HG03095 (cell line): ENCODE measurements around the gene SFSWAP.
"Not testable (repeated sequence)": the region's sequence is repeated elsewhere in the genome, so short reads cannot be mapped to it uniquely, and the experiment has no call there.

Experiments used
- ATAC-seq: cut with Tn5 transposase; IDR thresholded peaks from one replicate; pipeline ENCODE4 v1.9.1; 2021; ENCODE audit warnings: moderate library complexity; ENCODE audit not compliant: unreplicated experiment

The SFSWAP gene

GRCh38 chr12:131735153-131735456 is 24.2 kb downstream of the SFSWAP start:
- no peak for ATAC-seq

- no peak for ATAC-seq
Measured at GRCh38 chr12:131735476-131736445, 24.9 kb downstream of the SFSWAP start.

GRCh38 chr12:131736446-131737149 is 25.7 kb downstream of the SFSWAP start:
- no peak for ATAC-seq

GRCh38 chr12:131737150-131737827 is 26.4 kb downstream of the SFSWAP start:
- no peak for ATAC-seq

GRCh38 chr12:131738196-131738595 is 27.3 kb downstream of the SFSWAP start:
- ATAC-seq: no peak

- ATAC-seq: no peak
Measured at GRCh38 chr12:131740626-131741025, 29.7 kb downstream of the SFSWAP start.

GRCh38 chr12:131742761-131743160 is 31.9 kb downstream of the SFSWAP start:
- ATAC-seq: not testable (repeated sequence)

- ATAC-seq: not testable (repeated sequence)
Measured at GRCh38 chr12:131743410-131743809, 32.5 kb downstream of the SFSWAP start.

- not testable (repeated sequence) for ATAC-seq
Measured at GRCh38 chr12:131743880-131744279, 33.0 kb downstream of the SFSWAP start.

- not testable (repeated sequence) for ATAC-seq
Measured at GRCh38 chr12:131744675-131745074, 33.8 kb downstream of the SFSWAP start.

GRCh38 chr12:131745706-131746105 is 34.8 kb downstream of the SFSWAP start:
- no peak for ATAC-seq

GRCh38 chr12:131747276-131748177 is 36.6 kb downstream of the SFSWAP start:
- no peak for ATAC-seq

- no peak for ATAC-seq
Measured at GRCh38 chr12:131749618-131750315, 38.9 kb downstream of the SFSWAP start.

- ATAC-seq: no peak
Measured at GRCh38 chr12:131751335-131751734, 40.4 kb downstream of the SFSWAP start.

GRCh38 chr12:131752451-131752850 is 41.6 kb downstream of the SFSWAP start:
- no peak for ATAC-seq

- no peak for ATAC-seq
Measured at GRCh38 chr12:131753005-131753404, 42.1 kb downstream of the SFSWAP start.

- no peak for ATAC-seq
Measured at GRCh38 chr12:131753757-131754156, 42.9 kb downstream of the SFSWAP start.

GRCh38 chr12:131754184-131754583 is 43.3 kb downstream of the SFSWAP start:
- ATAC-seq: no peak

GRCh38 chr12:131755305-131756113 is 44.6 kb downstream of the SFSWAP start:
- no peak for ATAC-seq
